GM19395 (cell line): Measurements from ENCODE around the gene MIF.
"Not testable (repeated sequence)": the region's sequence is repeated elsewhere in the genome, so short reads cannot be mapped to it uniquely, and the experiment has no call there.

Experiments used
- ATAC-seq: cut with Tn5 transposase; IDR thresholded peaks from one replicate; pipeline ENCODE4 v1.9.1; 2021; ENCODE audit warnings: mild to moderate bottlenecking, moderate library complexity; ENCODE audit not compliant: unreplicated experiment

The MIF gene

GRCh38 chr22:23900227-23900626 lies 6.0 kb downstream of the MIF start:
- not testable (repeated sequence) for ATAC-seq

GRCh38 chr22:23901600-23901999 lies 7.4 kb downstream of the MIF start:
- ATAC-seq = no peak

GRCh38 chr22:23903328-23903971 lies 9.3 kb downstream of the MIF start:
- no peak for ATAC-seq

DNA sequence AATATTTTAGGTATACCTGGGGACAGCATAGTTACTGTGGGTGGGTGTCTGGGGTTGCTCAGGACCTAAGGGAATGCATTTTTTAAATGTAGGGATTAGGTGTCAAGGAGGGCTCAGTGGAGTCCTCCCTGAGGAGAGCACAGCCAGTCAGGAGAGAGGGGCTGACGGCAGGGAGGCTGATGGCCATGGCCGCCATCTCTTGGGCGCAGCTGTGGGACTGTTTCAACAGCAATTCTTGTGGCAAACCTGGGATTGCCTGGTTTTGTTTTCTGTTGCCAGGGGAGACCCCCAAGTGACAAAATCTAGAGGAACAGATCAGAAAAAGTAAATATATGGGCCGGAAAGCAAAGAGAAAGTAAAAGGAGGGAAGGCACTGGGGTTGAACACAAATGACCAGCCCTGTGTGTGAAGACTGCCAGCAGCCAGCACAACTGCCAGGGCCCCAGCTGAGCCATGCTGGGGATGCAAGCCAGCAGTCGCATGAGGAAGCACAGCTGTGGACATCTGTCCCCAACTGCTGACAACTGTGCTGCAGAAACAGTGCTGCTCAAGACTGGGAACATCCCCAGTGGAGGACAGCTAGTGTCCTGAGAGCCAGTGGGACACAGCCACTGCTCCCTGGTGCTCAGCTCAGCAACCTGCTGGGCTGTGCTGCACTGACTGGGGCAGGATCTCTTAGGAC lies 10.5 kb downstream of the MIF start:
- ATAC-seq = no peak

GRCh38 chr22:23906641-23907040 lies 12.5 kb downstream of the MIF start:
- no peak for ATAC-seq

DNA sequence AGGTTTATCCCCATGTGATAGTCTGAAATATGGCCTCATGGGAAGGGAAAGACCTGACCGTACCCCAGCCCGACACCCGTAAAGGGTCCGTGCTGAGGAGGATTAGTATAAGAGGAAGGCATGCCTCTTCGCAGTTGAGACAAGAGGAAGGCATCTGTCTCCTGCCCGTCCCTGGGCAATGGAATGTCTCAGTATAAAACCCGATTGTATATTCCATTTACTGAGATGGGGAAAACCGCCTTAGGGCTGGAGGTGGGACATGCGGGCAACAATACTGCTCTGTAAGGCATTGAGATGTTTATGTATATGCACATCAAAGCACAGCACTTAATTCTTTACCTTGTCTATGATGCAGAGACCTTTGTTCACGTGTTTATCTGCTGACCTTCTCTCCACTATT lies 13.2 kb downstream of the MIF start:
- not testable (repeated sequence) for ATAC-seq

DNA sequence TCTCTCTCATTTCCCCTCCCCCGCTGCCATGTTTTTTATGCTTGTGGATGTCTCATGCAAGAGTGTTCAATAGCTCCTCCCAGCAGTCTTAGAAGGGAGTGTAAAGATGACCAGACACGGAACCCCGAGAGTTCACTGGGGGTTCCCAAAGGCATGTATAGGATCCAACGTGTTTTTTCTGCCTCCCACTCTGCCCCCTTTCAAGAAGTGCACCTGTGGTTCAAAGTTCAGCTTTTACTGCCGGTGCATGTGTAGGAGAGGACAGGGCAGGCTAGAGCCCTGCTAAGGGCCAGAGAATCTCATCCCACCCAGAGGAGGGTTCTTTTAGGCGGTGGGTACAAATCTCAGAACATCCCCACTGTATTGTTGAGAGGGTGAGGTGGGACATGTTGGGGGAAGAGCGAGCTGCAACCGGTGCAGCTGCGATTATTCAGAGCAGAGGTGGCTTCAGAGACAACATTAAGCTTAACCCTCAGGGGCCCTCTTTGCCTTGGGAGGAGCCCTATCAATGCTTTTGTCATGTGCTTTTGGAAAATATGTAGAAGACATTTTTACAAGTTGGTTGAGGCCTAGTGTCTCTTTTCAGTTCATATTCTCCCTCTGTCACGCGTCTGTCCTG lies 14.5 kb downstream of the MIF start:
- no peak for ATAC-seq

DNA sequence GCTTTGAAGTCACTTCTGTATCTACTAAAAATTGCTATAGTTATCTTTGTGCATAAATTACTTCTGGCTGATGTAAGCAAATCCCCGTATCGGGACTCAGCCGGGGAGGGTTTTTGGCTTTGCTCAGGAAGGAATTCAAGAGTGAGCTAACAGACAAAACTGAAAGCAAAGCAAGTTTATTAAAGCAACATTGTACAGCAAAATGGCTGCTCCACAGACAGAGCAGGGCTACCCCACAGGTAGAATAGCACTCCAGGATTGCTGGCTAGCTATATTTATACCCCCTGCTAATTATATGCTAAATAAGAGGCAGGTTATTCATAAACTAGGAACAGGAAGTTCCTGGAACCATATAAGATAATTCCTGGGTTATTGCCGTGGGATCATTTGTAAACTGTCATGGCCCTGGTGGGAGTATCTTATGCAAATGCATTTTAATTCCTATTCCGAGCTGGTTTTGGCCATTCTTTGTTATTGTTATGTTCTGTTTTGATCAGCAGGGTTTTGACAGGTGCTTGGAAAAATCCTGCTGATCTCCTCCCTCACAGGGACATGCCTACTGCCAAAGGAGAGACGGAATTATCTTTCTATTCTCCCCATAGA lies 15.2 kb downstream of the MIF start:
- no peak for ATAC-seq

GRCh38 chr22:23910496-23911190 lies 16.5 kb downstream of the MIF start:
- ATAC-seq = no peak

DNA sequence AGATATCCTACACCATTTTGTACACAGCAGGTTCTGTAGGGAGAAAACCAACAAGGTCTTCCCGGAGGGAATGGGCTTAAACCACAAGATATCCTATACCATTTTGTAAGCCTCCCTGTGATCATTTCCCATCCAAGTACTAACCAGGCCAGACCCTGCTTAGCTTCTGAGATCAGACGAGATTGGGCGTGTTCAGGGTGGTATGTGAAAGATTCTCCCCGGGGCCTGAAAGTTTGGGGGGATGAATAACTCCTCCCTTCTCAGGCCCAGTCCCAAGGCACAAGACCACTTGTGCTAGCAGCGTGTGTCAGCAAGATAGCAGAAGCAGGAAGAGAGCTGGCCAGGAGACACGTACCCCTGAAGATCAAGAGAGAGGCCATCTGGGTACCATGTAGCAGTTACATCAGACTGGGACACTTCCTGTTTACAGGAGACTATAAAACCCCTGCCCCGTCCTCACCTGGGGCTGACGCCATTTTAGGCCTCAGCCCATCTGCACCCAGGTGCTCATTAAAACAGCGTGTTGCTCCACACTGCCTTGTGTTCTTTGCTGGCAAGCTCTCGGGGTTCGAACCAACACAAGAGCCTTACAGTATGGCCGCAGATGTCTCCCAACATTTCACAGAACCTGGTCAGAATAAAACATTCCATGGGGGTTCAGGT lies 17.3 kb downstream of the MIF start:
- ATAC-seq = no peak

- ATAC-seq = no peak
Measured at GRCh38 chr22:23912293-23912903, 18.2 kb downstream of the MIF start.

DNA sequence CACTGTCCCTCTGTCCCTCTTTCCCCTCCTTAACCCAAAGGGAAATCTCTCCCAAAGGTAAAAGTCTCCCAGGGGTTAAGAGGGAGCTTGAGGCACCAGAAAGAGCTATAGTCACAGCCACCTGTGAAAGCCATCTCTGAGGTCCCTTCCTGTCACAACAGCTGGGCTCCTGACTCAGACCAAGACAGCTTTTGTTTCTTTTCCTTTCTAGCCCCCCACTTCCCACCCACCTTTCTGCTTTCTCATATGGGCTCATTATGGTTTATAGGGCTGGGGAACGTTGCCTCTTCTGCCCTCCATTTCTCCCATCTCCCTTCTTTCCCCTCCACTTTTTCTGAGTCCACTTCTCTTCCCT lies 19.1 kb downstream of the MIF start:
- ATAC-seq = peak; percentile 21

- ATAC-seq = peak; percentile 93
Measured at GRCh38 chr22:23913661-23914353, 19.6 kb downstream of the MIF start.

DNA sequence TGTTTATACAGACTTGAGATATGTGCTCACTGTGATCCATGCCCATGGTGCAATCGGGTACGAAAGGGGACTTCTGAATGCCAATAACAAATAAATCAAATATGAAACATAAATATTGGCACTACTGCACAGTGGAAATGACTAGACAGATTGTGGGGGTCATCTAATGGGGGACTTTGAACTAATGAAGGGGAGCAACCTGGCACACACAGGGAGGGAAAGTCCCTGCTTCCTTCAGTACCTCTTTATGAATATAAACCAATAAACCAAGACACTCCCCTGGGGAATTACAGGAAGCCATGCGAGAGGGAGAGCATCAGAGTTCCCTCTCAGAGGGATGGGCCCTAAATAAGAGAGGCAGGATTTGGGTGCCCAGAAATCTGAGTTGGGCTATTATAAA lies 21.1 kb downstream of the MIF start:
- ATAC-seq = no peak

- ATAC-seq = not testable (repeated sequence)
Measured at GRCh38 chr22:23920267-23920611, 26.1 kb downstream of the MIF start.

GRCh38 chr22:23921586-23922201 lies 27.5 kb downstream of the MIF start:
- not testable (repeated sequence) for ATAC-seq

DNA sequence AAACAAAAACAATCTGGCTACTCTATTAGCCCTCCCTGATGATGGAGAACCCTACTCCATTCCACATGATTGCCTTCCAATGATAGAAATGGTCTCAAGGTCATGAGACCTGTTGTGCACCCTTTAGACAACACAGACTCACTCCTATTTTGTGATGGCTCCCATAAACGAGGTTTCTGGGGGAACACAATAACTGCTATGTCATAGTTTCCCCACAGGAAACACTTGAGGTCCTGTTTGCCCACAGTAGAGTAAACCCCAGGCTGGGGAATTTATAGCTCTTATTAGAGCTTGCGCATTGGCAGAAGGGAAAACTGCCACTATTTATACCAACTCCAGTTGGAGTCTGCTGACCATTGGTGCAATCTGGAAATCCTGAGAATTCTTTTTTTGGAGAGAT lies 28.7 kb downstream of the MIF start:
- no peak for ATAC-seq

DNA sequence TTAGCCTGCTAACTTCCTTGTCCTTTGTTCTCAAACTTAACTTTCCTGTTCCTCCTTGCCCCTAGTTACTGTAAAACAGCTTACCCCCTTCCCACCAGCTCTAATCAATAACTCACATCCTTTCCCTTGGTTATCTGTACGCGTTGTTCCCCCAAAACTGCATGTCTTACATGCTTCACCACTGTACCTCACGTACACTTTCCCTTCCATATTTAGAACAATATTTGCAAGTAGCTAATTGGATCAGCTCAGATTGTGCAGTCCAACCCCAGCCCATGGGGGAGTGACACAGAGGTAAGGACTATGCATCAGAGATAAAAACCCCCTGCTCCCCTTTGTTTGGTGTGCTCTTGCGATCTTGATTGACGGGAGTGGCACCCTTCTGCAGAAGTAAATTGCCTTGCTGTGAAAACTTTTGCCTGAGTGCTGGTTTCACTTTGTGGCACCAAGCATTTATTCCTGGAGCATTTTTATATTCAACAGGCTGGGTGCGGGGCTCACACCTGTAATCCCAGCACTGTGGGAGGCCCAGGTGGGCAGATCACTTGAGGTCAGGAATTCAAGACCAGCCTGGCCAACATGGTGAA lies 30.9 kb downstream of the MIF start:
- ATAC-seq = no peak

- no peak for ATAC-seq
Measured at GRCh38 chr22:23926561-23926960, 32.4 kb downstream of the MIF start.
